ENCODE data around the gene MFAP5. TPM values are rescaled to one million over a fixed set of nuclear protein-coding genes. Genes with fewer than 3 reads are reported as not detected.
"Not testable (repeated sequence)": the region's sequence is repeated elsewhere in the genome, so short reads cannot be mapped to it uniquely, and the experiment has no call there.

MFAP5 gene
- total RNA-seq, 1 experiment from 2014 or later, result 0.26 TPM

GRCh38 chr12:8628731-8629130 is 33.9 kb downstream of the MFAP5 start:
- Histone ChIP-seq H3K79me1 (ENCODE audit: insufficient read depth, low read depth, low read length, poor library complexity, severe bottlenecking) (no peaks in the 10 kb centered on the region), H4K8ac (replicated peaks; ENCODE audit: insufficient read length, low read depth, low read length) (no peak overlapping the region)
- no CpG with 5 or more reads among the region's 3 CpGs for WGBS (ENCODE audit: extremely low coverage, insufficient read length, low lambda C conversion rate)

DNA sequence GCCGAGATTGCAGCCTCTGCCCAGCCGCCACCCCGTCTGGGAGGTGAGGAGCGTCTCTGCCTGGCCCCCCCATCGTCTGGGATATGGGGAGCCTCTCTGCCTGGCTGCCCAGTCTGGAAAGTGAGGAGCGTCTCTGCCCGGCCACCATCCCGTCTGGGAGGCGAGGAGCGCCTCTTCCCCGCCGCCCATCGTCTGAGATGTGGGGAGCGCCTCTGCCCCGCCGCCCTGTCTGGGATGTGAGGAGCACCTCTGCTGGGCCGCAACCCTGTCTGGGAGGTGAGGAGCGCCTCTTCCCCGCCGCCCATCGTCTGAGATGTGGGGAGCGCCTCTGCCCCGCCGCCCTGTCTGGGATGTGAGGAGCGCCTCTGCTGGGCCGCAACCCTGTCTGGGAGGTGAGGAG is 37.9 kb downstream of the MFAP5 start:
- not testable (repeated sequence) for H3K56ac ChIP-seq (ENCODE audit: insufficient read length, low read depth, low read length); H4K20me1 ChIP-seq (ENCODE audit: control insufficient read depth, insufficient read depth, insufficient read length); H3K27ac ChIP-seq (ENCODE audit: insufficient read length, low read depth, low read length); H2AFZ ChIP-seq (ENCODE audit: low read length); H2BK20ac ChIP-seq (ENCODE audit: low read depth, low read length, poor library complexity, severe bottlenecking); H3K23ac ChIP-seq (ENCODE audit: insufficient read length, low read depth, low read length); H3K9me3 ChIP-seq (ENCODE audit: control insufficient read depth, low read depth, low read length); H2BK5ac ChIP-seq (ENCODE audit: insufficient read length, low read length); H3K79me1 ChIP-seq (ENCODE audit: insufficient read depth, low read depth, low read length, poor library complexity, severe bottlenecking); H3K4me1 ChIP-seq (ENCODE audit: insufficient read depth, low read length); H3K14ac ChIP-seq (ENCODE audit: insufficient read depth, low read length); H3K4ac ChIP-seq (ENCODE audit: low read depth, low read length); H3K9ac ChIP-seq (ENCODE audit: extremely low read depth, insufficient read length, low read length); H2BK12ac ChIP-seq (ENCODE audit: insufficient read length, low read depth, low read length); H4K8ac ChIP-seq (replicated peaks; ENCODE audit: insufficient read length, low read depth, low read length); H3K23me2 ChIP-seq (ENCODE audit: insufficient read length, low read depth, low read length, poor library complexity, severe bottlenecking); H2BK15ac ChIP-seq (ENCODE audit: low read depth, low read length); H3K4me3 Mint-ChIP-seq; H3K4me1 Mint-ChIP-seq; H3K4me2 ChIP-seq (ENCODE audit: insufficient read depth, insufficient read length, low read length); H3K18ac ChIP-seq (ENCODE audit: insufficient read length, low read depth, low read length); H3K27ac Mint-ChIP-seq; DNase-seq; H3K27me3 ChIP-seq (ENCODE audit: insufficient read depth, low read length); H2AK5ac ChIP-seq (ENCODE audit: insufficient read length, low read length); H3T11ph ChIP-seq (ENCODE audit: low read length); H4K91ac ChIP-seq (ENCODE audit: insufficient read length, low read depth, low read length); H4K5ac ChIP-seq (ENCODE audit: insufficient read length, low read depth, low read length); H2BK120ac ChIP-seq (ENCODE audit: low read depth, low read length, poor library complexity, severe bottlenecking); H3K79me2 ChIP-seq (ENCODE audit: insufficient read depth, low read length); H3K27me3 Mint-ChIP-seq (ENCODE audit: low read depth)
- no CpG with 5 or more reads among the region's 26 CpGs for WGBS (ENCODE audit: extremely low coverage, insufficient read length, low lambda C conversion rate)
- Mint-ChIP-seq H3K36me3 (ENCODE audit: insufficient read depth in 1 of 3, low read depth in 3 of 3) (peaks cover 0 to 22% (median 0%) of the 10 kb centered on the region in 3 experiments; a peak in 3 of 7 replicates), H3K9me3 (peaks cover 16 to 18% of the 10 kb centered on the region in 2 experiments)

More at GRCh38 chr12:8628731-8629130, 33.9 kb downstream of the MFAP5 start:
- H3K9me3 Mint-ChIP-seq, result peaks cover 18 to 19% of the 10 kb centered on the region in 2 experiments
- no peak overlapping the region for H4K91ac ChIP-seq (ENCODE audit: insufficient read length, low read depth, low read length)
- H2BK5ac ChIP-seq (ENCODE audit: insufficient read length, low read length), result no peak overlapping the region
- peaks cover 2 to 11% (median 10%) of the 10 kb centered on the region in 3 experiments; a peak in 6 of 7 replicates for H3K36me3 Mint-ChIP-seq (ENCODE audit: insufficient read depth in 1 of 3, low read depth in 3 of 3)
- TF ChIP-seq CTCF (conservative IDR thresholded peaks at IDR 0.05), result no peak
- H2BK12ac ChIP-seq (ENCODE audit: insufficient read length, low read depth, low read length), result no peak overlapping the region
- no peak overlapping the region for H3K9ac ChIP-seq (ENCODE audit: extremely low read depth, insufficient read length, low read length)
- H2BK20ac ChIP-seq (ENCODE audit: low read depth, low read length, poor library complexity, severe bottlenecking), result no peak overlapping the region
- no peaks in the 10 kb centered on the region for H3K9me3 ChIP-seq (ENCODE audit: control insufficient read depth, low read depth, low read length)
- H3K4ac ChIP-seq (ENCODE audit: low read depth, low read length), result no peak overlapping the region
- no peaks in the 10 kb centered on the region for H3K4me1 ChIP-seq (ENCODE audit: insufficient read depth, low read length)
- H3K27me3 ChIP-seq (ENCODE audit: insufficient read depth, low read length), result no peaks in the 10 kb centered on the region
- no peak overlapping the region for H3K4me3 Mint-ChIP-seq
- no peaks in the 10 kb centered on the region for H3K79me2 ChIP-seq (ENCODE audit: insufficient read depth, low read length)
- no peak overlapping the region for H2AK5ac ChIP-seq (ENCODE audit: insufficient read length, low read length)
- H3K27ac Mint-ChIP-seq, result 0 out of 7 replicates have a peak overlapping the region, but pooled peaks of 1 of the 3 experiments have one; percentile 14
- no peak for DNase-seq
- no peaks in the 10 kb centered on the region; the same call in 1 of the 2 replicates for H3K27me3 Mint-ChIP-seq (ENCODE audit: low read depth)
- H3K4me1 Mint-ChIP-seq, result peaks cover 0 to 6% of the 10 kb centered on the region in 2 experiments; a peak in 1 of 4 replicates
- H4K20me1 ChIP-seq (ENCODE audit: control insufficient read depth, insufficient read depth, insufficient read length), result no peaks in the 10 kb centered on the region
- no peak overlapping the region for H2AFZ ChIP-seq (ENCODE audit: low read length)
- H3K23ac ChIP-seq (ENCODE audit: insufficient read length, low read depth, low read length), result no peak overlapping the region
- no peak overlapping the region for H2BK15ac ChIP-seq (ENCODE audit: low read depth, low read length)
- H3K4me2 ChIP-seq (ENCODE audit: insufficient read depth, insufficient read length, low read length), result no peak overlapping the region
- no peak overlapping the region for H3K27ac ChIP-seq (ENCODE audit: insufficient read length, low read depth, low read length)
- H3K23me2 ChIP-seq (ENCODE audit: insufficient read length, low read depth, low read length, poor library complexity, severe bottlenecking), result no peaks in the 10 kb centered on the region
- no peak overlapping the region for H3K14ac ChIP-seq (ENCODE audit: insufficient read depth, low read length)
- no peak overlapping the region for H2BK120ac ChIP-seq (ENCODE audit: low read depth, low read length, poor library complexity, severe bottlenecking)
- no peak overlapping the region for H3K56ac ChIP-seq (ENCODE audit: insufficient read length, low read depth, low read length)
- no peak overlapping the region for H4K5ac ChIP-seq (ENCODE audit: insufficient read length, low read depth, low read length)
- no peak overlapping the region for H3K18ac ChIP-seq (ENCODE audit: insufficient read length, low read depth, low read length)
- H3T11ph ChIP-seq (ENCODE audit: low read length), result no peak overlapping the region
